ENCODE measurements around the gene CDKN1C.

Gene CDKN1C

DNA sequence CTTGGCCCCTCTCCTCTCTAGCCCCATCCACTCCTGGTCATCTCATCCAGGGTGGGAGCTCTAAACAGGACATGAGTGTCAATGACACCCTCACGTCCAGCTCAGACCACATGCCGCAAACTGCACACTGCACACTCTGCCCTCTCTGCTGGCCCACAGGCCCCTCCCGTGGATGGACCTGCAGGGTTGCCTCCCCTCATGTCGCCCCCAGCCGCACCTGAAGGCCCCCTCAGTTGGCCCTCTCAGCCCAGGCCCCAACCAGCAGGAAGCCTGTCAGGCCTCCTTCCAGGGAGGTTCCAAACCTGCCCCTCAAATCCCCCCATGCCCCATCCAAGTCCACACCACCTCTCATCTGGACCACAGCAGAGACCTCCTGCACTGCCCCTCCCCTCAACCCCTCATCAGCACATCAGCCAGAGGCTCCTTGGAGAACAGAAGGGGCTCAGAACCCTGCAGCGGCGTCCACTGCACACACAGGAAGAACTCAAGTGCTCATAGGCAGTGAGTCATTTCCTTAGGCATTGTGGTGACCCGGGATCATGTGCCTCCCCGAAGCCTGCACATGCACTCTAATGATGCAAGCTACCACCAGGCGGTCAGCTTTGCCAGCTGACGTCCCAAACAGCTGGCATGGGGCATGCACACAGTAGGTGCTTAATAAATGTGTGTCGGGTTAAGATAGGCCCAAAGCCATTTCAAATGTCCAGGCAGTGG, 12.9 kb upstream of the CDKN1C start:
- TF ChIP-seq, protein P1, sequence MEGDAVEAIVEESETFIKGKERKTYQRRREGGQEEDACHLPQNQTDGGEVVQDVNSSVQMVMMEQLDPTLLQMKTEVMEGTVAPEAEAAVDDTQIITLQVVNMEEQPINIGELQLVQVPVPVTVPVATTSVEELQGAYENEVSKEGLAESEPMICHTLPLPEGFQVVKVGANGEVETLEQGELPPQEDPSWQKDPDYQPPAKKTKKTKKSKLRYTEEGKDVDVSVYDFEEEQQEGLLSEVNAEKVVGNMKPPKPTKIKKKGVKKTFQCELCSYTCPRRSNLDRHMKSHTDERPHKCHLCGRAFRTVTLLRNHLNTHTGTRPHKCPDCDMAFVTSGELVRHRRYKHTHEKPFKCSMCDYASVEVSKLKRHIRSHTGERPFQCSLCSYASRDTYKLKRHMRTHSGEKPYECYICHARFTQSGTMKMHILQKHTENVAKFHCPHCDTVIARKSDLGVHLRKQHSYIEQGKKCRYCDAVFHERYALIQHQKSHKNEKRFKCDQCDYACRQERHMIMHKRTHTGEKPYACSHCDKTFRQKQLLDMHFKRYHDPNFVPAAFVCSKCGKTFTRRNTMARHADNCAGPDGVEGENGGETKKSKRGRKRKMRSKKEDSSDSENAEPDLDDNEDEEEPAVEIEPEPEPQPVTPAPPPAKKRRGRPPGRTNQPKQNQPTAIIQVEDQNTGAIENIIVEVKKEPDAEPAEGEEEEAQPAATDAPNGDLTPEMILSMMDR (conservative IDR thresholded peaks at IDR 0.05; ENCODE audit: low read length), result no peak
- H3K4me3 ChIP-seq (ENCODE audit: low read length), result no peak overlapping the region
- DNase-seq (ENCODE audit: low read depth), result peak; percentile 86

GRCh38 chr11:2897048-2897447, 11.5 kb upstream of the CDKN1C start:
- no peak for DNase-seq (ENCODE audit: low read depth)
- no peak overlapping the region for H3K4me3 ChIP-seq (ENCODE audit: low read length)
- TF ChIP-seq, protein P1 (conservative IDR thresholded peaks at IDR 0.05; ENCODE audit: low read length), result no peak

- no peak for DNase-seq (ENCODE audit: low read depth)
- no peak overlapping the region for H3K4me3 ChIP-seq (ENCODE audit: low read length)
- TF ChIP-seq, protein P1 (conservative IDR thresholded peaks at IDR 0.05; ENCODE audit: low read length), result no peak
Observed at GRCh38 chr11:2896047-2896446, 10.5 kb upstream of the CDKN1C start.

DNA sequence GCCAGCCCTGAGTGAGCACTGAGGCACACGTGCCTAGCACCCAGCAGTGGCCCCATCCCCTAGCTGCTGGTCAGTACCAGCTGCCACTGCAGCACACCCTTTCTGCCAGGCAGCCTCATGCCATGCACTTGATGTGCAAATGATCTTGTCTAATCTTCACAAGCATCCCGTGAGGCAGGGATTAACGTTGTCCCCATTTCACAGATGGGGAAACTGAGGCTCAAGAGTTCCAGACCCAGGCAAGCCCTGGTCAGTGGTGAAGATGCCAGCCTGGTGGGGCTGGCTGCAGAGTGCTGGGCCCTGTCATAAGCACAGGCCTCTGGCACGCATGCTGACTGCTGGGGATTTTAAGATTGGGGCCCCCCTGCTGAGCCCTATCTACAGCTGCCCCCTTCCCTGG, 8.4 kb upstream of the CDKN1C start:
- no peak for DNase-seq (ENCODE audit: low read depth)
- H3K4me3 ChIP-seq (ENCODE audit: low read length), result no peak overlapping the region
- TF ChIP-seq, protein P1 (conservative IDR thresholded peaks at IDR 0.05; ENCODE audit: low read length), result no peak

GRCh38 chr11:2892967-2893528, 7.5 kb upstream of the CDKN1C start:
- no peak for DNase-seq (ENCODE audit: low read depth)
- peak overlapping the region; percentile 58 for H3K4me3 ChIP-seq (ENCODE audit: low read length)

GRCh38 chr11:2892215-2892966, 6.8 kb upstream of the CDKN1C start:
- H3K4me3 ChIP-seq (ENCODE audit: low read length), result peak overlapping the region; percentile 58
- peak; percentile 40 for DNase-seq (ENCODE audit: low read depth)
- TF ChIP-seq, protein P1 (conservative IDR thresholded peaks at IDR 0.05; ENCODE audit: low read length), result peak; percentile 73

More at GRCh38 chr11:2892967-2893528, 7.5 kb upstream of the CDKN1C start:
- TF ChIP-seq, protein P1 (conservative IDR thresholded peaks at IDR 0.05; ENCODE audit: low read length), result peak; percentile 15; the same call in 1 of the 2 replicates

Measured in AG10803 (cell line).